HEK293 (cell line): ENCODE results near the gene HPSE2.
"Not testable (repeated sequence)": the region's sequence is repeated elsewhere in the genome, so short reads cannot be mapped to it uniquely, and the experiment has no call there.

ENCODE experiments used
- CTCF ChIA-PET: fragments of 350-600 bp; formaldehyde crosslinking; extraction: SDS; loops from one replicate; lab custom pipeline; 2021; ENCODE audit warnings: antibody characterized with exemption; lab: Yijun Ruan, JAX
- POLR2A ChIA-PET: fragments of 300-600 bp; formaldehyde crosslinking; extraction: SDS; loops from one replicate; lab custom pipeline; 2020; ENCODE audit warnings: antibody characterized with exemption, inconsistent platforms; lab: Yijun Ruan, JAX
- H3K27ac ChIP-seq: fragments of 200-500 bp; sonication (Bioruptor generic); 2 replicates; pipeline ENCODE4 v1.5.1; 2014; ENCODE audit warnings: low read depth, low read length, control low read depth, inconsistent platforms; ENCODE audit errors: extremely low read depth
- H3K36me3 ChIP-seq, 2 experiments: fragments of 200-500 bp in 1 of 2; sonication (Bioruptor generic) in 1 of 2; 1 replicate in 1 of 2; 2 replicates in 1 of 2; pipeline ENCODE4 v1.5.1; 2014 to 2017; ENCODE audit warnings: inconsistent platforms in 2 of 2, low read length in 2 of 2; ENCODE audit not compliant: control insufficient read depth in 2 of 2, insufficient read depth in 1 of 2
- H3K4me1 ChIP-seq: fragments of 200-500 bp; sonication (Bioruptor generic); 2 replicates; pipeline ENCODE4 v1.5.1; 2014; ENCODE audit warnings: mild to moderate bottlenecking, low read length, inconsistent platforms; ENCODE audit not compliant: control insufficient read depth, insufficient read depth
- H3K4me3 ChIP-seq: 2 replicates; pipeline ENCODE4 v1.5.1; 2011; ENCODE audit warnings: low read depth, mild to moderate bottlenecking, control low read depth, low read length, moderate library complexity
- H3K9me3 ChIP-seq: fragments of 200-500 bp; sonication (Bioruptor generic); 2 replicates; pipeline ENCODE4 v1.5.1; 2014; ENCODE audit warnings: low read depth, low read length, inconsistent platforms; ENCODE audit not compliant: control insufficient read depth, insufficient read depth
- HOXC10 ChIP-seq: sonication (generic); formaldehyde crosslinking; IDR thresholded peaks from 2 replicates; pipeline ENCODE4 v1.8.1; 2023; ENCODE audit warnings: mild to moderate bottlenecking, missing genetic modification reagents
- KLF16 ChIP-seq: fragments of 450-650 bp; formaldehyde crosslinking; IDR thresholded peaks from 2 replicates; pipeline ENCODE4 v1.5.1; 2017; ENCODE audit warnings: missing biosample characterization, missing genetic modification characterization
- MEIS1 ChIP-seq: sonication (generic); formaldehyde crosslinking; IDR thresholded peaks from 2 replicates; pipeline ENCODE4 v1.8.1; 2022; ENCODE audit warnings: missing genetic modification reagents, mild to moderate bottlenecking, borderline replicate concordance
- RBAK ChIP-seq: fragments of 450-650 bp; formaldehyde crosslinking; IDR thresholded peaks from 2 replicates; pipeline ENCODE4 v1.5.1; 2016; ENCODE audit warnings: missing biosample characterization, missing genetic modification characterization
- SALL2 ChIP-seq: fragments of 450-650 bp; formaldehyde crosslinking; IDR thresholded peaks from 2 replicates; pipeline ENCODE4 v1.5.0; 2017; ENCODE audit warnings: missing biosample characterization, mild to moderate bottlenecking, missing genetic modification characterization, borderline replicate concordance
- TRIM28 ChIP-seq: IDR thresholded peaks from 2 replicates; pipeline ENCODE4 v1.6.1; 2011; ENCODE audit warnings: low read length, control low read depth, borderline replicate concordance
- ZNF133 ChIP-seq: fragments of 450-650 bp; formaldehyde crosslinking; IDR thresholded peaks from 2 replicates; pipeline ENCODE4 v1.5.1; 2016; ENCODE audit warnings: missing biosample characterization, missing genetic modification characterization
- ZNF140 ChIP-seq: fragments of 450-650 bp; formaldehyde crosslinking; IDR thresholded peaks from 2 replicates; pipeline ENCODE4 v1.5.1; 2016; ENCODE audit warnings: missing biosample characterization, missing genetic modification characterization
- ZNF174 ChIP-seq: fragments of 450-650 bp; formaldehyde crosslinking; IDR thresholded peaks from 2 replicates; pipeline ENCODE4 v1.5.0; 2017; ENCODE audit warnings: missing biosample characterization, mild to moderate bottlenecking, missing genetic modification characterization
- ZNF221 ChIP-seq: fragments of 450-650 bp; formaldehyde crosslinking; IDR thresholded peaks from 2 replicates; pipeline ENCODE4 v1.5.1; 2017; ENCODE audit warnings: missing biosample characterization, missing genetic modification characterization, borderline replicate concordance
- ZNF37A ChIP-seq: fragments of 450-650 bp; IDR thresholded peaks from 2 replicates; pipeline ENCODE4 v1.5.1; 2018; ENCODE audit warnings: missing biosample characterization, missing genetic modification characterization
- ZNF48 ChIP-seq: fragments of 450-650 bp; formaldehyde crosslinking; IDR thresholded peaks from 2 replicates; pipeline ENCODE4 v1.5.1; 2016; ENCODE audit warnings: missing biosample characterization, missing genetic modification characterization
- ZNF530 ChIP-seq: fragments of 450-650 bp; formaldehyde crosslinking; IDR thresholded peaks from 2 replicates; pipeline ENCODE4 v1.5.1; 2016; ENCODE audit warnings: low read depth, missing biosample characterization, missing genetic modification characterization
- ZNF776 ChIP-seq: fragments of 450-650 bp; formaldehyde crosslinking; IDR thresholded peaks from 2 replicates; pipeline ENCODE4 v1.5.0; 2017; ENCODE audit warnings: missing biosample characterization, missing genetic modification characterization, borderline replicate concordance
- ZNF791 ChIP-seq: fragments of 450-650 bp; formaldehyde crosslinking; IDR thresholded peaks from 2 replicates; pipeline ENCODE4 v1.5.1; 2016; ENCODE audit warnings: missing biosample characterization, missing genetic modification characterization
- TF ChIP-seq, protein P1 (sequence below): fragments of 450-650 bp; formaldehyde crosslinking; IDR thresholded peaks from 2 replicates; pipeline ENCODE4 v1.5.1; 2016; ENCODE audit warnings: missing biosample characterization, missing genetic modification characterization
- TF ChIP-seq, protein P2 (sequence below): fragments of 450-650 bp; formaldehyde crosslinking; IDR thresholded peaks from 2 replicates; pipeline ENCODE4 v1.5.1; 2017; ENCODE audit warnings: missing biosample characterization, mild to moderate bottlenecking, missing genetic modification characterization, moderate library complexity
- TF ChIP-seq, protein P3 (sequence below): sonication (generic); formaldehyde crosslinking; IDR thresholded peaks from 2 replicates; pipeline ENCODE4 v1.8.1; 2022; ENCODE audit warnings: mild to moderate bottlenecking, moderate library complexity, missing genetic modification reagents
- TF ChIP-seq, protein P4 (sequence below): fragments of 450-650 bp; formaldehyde crosslinking; IDR thresholded peaks from 2 replicates; pipeline ENCODE4 v1.5.1; 2017; ENCODE audit warnings: missing biosample characterization, missing genetic modification characterization

HPSE2 gene

DNA sequence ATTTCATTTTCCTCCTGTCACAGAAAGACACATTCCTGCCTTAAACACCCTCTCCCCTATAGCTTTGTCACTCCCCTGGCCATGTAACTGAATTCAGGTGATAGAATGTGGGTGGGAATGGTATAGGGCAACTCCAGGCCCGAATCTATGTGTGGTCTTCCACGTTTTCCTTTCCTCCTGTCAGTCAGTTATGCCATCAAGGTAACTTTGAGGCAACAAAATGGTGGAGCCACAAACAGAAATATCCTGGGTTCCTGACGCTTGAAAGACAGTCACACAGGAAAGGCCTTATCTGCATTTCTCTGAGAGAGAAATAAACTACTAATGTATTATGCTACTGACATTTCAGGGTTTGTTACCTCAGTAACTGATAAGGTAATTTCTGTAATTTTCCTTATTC, 326.8 kb downstream of the HPSE2 start:
- ChIA-PET POLR2A (no interaction called here), CTCF (no interaction called here)
- Histone ChIP-seq H3K36me3 (no peaks in the 10 kb centered on the region), H3K27ac (no peak overlapping the region), H3K9me3 (no peaks in the 10 kb centered on the region), H3K4me1 (no peaks in the 10 kb centered on the region), H3K4me3 (no peak overlapping the region)
- no peak for TF ChIP-seq ZNF221 (tag by site-specific recombination)

DNA sequence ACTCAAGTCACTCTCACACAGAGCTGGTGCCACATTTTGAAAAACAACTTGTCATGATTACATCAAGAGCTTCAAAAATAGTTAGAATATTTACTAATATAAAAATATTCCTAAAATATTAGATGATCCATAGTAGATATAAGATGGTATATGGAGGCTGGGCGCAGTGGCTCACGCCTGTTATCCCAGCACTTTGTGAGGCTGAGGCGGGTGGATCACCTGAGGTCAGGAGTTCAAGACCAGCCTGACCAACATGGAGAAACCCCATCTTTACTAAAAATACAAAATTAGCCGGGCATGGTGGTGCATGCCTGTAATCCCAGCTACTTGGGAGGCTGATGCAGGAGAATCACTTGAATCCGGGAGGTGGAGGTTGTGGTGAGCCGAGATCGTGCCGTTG, 327.4 kb downstream of the HPSE2 start:
- CTCF ChIA-PET, H3K4me3 ChIP-seq, H3K9me3 ChIP-seq, H3K27ac ChIP-seq, H3K36me3 ChIP-seq, POLR2A ChIA-PET, H3K4me1 ChIP-seq: not testable (repeated sequence)

DNA sequence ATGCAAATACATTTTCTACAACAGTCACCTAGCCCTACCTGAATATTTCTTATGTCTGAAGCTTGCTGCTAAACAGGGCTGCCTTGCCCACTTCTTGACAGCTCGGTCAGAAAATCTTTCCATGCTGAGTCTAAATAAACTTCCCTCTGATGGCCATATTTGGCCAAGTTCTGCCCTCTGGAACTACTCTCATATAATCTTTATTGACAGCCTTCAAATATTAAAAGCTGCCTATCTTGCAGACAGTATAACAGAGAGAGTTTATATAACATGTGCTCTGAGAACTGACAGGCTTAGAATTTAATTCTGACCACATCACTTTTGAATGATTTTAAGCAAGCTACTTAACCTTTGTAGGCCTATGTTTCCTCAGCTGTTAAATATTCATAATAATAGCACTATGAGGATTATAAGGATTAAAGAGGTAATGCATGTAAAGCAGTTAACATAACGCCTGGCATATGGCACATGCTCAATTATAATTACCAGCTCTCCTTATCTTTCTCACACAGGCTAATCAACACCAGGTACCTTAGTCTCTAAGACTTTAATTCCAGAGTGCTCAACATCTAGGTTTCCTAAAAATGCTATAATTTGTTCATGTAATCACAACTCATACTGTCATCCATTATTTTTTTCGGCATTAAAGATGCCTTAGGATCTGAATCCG, 334.1 kb downstream of the HPSE2 start:
- Histone ChIP-seq H3K27ac (no peak overlapping the region), H3K9me3 (no peaks in the 10 kb centered on the region), H3K36me3 (no peaks in the 10 kb centered on the region), H3K4me3 (no peak overlapping the region), H3K4me1 (0 out of 2 replicates have a peak, but pooled peaks cover 3% of the 10 kb centered on the region)
- TF ChIP-seq, protein P1, sequence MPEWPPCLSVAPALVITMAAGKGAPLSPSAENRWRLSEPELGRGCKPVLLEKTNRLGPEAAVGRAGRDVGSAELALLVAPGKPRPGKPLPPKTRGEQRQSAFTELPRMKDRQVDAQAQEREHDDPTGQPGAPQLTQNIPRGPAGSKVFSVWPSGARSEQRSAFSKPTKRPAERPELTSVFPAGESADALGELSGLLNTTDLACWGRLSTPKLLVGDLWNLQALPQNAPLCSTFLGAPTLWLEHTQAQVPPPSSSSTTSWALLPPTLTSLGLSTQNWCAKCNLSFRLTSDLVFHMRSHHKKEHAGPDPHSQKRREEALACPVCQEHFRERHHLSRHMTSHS, result no peak
- TF ChIP-seq ZNF140 (no peak), ZNF776 (tag by site-specific recombination) (no peak), RBAK (no peak)
- TF ChIP-seq, protein P2, sequence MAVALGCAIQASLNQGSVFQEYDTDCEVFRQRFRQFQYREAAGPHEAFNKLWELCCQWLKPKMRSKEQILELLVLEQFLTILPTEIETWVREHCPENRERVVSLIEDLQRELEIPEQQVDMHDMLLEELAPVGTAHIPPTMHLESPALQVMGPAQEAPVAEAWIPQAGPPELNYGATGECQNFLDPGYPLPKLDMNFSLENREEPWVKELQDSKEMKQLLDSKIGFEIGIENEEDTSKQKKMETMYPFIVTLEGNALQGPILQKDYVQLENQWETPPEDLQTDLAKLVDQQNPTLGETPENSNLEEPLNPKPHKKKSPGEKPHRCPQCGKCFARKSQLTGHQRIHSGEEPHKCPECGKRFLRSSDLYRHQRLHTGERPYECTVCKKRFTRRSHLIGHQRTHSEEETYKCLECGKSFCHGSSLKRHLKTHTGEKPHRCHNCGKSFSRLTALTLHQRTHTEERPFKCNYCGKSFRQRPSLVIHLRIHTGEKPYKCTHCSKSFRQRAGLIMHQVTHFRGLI, result no peak
- TF ChIP-seq, protein P3, sequence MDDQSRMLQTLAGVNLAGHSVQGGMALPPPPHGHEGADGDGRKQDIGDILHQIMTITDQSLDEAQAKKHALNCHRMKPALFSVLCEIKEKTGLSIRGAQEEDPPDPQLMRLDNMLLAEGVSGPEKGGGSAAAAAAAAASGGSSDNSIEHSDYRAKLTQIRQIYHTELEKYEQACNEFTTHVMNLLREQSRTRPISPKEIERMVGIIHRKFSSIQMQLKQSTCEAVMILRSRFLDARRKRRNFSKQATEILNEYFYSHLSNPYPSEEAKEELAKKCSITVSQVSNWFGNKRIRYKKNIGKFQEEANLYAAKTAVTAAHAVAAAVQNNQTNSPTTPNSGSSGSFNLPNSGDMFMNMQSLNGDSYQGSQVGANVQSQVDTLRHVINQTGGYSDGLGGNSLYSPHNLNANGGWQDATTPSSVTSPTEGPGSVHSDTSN (CRISPR knock-in tag), result no peak
- ChIA-PET CTCF (interaction anchor here (0.6 kb wide), 1 partner anchor 1582 kb away, joined by 3 read pairs; no protein-coding TSS in a partner anchor), POLR2A (no interaction called here)

DNA sequence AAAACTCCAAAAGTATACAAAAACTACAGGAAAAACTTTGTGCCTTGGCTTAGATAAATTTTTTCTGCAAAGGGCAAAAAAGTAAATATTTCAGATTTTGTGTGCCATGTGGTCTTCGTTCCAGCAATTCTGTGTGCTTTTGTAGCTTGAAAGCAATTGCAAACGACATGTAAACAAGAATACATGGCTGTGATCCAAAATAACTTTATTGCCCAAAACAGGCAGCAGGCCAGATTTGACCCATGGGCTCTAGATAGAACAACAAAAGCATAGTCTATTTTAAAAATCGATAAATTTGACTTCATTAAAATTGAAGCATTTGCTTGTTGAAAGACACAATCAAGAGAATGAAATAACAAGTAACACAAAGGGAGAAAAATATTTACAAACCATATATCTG, 336.6 kb downstream of the HPSE2 start:
- POLR2A ChIA-PET, result no interaction called here
- Histone ChIP-seq H3K4me3 (no peak overlapping the region), H3K27ac (no peak overlapping the region)
- no peak for TF ChIP-seq ZNF37A (tag by site-specific recombination)
- no peak for TF ChIP-seq ZNF48 (tag by site-specific recombination)
- no peak for TF ChIP-seq ZNF174 (tag by site-specific recombination)
- no peak for TF ChIP-seq ZNF133 (tag by site-specific recombination)
- no peak for TF ChIP-seq ZNF530 (tag by site-specific recombination)
- no peak for TF ChIP-seq KLF16 (tag by site-specific recombination)
- TF ChIP-seq TRIM28, result no peak
- TF ChIP-seq, protein P4, sequence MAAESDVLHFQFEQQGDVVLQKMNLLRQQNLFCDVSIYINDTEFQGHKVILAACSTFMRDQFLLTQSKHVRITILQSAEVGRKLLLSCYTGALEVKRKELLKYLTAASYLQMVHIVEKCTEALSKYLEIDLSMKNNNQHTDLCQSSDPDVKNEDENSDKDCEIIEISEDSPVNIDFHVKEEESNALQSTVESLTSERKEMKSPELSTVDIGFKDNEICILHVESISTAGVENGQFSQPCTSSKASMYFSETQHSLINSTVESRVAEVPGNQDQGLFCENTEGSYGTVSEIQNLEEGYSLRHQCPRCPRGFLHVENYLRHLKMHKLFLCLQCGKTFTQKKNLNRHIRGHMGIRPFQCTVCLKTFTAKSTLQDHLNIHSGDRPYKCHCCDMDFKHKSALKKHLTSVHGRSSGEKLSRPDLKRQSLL (tag by site-specific recombination), result no peak
- no peak for TF ChIP-seq SALL2 (tag by site-specific recombination)
- TF ChIP-seq MEIS1 (CRISPR knock-in tag), result no peak
- no peak for TF ChIP-seq ZNF791 (tag by site-specific recombination)
- no peak for TF ChIP-seq HOXC10 (CRISPR knock-in tag)
- TF ChIP-seq, all 188 proteins: peak for 0
- Histone ChIP-seq H3K4me1 (0 out of 2 replicates have a peak, but pooled peaks cover 3% of the 10 kb centered on the region), H3K36me3 (no peaks in the 10 kb centered on the region), H3K9me3 (no peaks in the 10 kb centered on the region)
- CTCF ChIA-PET, result no interaction called here
